ENCODE measurements around the gene VSTM2B.

Gene VSTM2B

GRCh38 chr19:29568036-29569025 is 42.5 kb downstream of the VSTM2B start:
- Mint-ChIP-seq H3K9me3 (no peaks in the 10 kb centered on the region), H3K36me3 (no peaks in the 10 kb centered on the region), H3K27ac (no peak overlapping the region), H3K27me3 (peaks cover 82% of the 10 kb centered on the region), H3K4me3 (no peak overlapping the region), H3K4me1 (no peaks in the 10 kb centered on the region)
- ATAC-seq, result no peak

- Mint-ChIP-seq H3K9me3 (no peaks in the 10 kb centered on the region), H3K4me3 (no peak overlapping the region), H3K27me3 (peaks cover 79% of the 10 kb centered on the region), H3K36me3 (no peaks in the 10 kb centered on the region), H3K27ac (no peak overlapping the region), H3K4me1 (no peaks in the 10 kb centered on the region)
- no peak for ATAC-seq
Observed at GRCh38 chr19:29569038-29569911, 43.5 kb downstream of the VSTM2B start.

- Mint-ChIP-seq H3K27me3 (peaks cover 79% of the 10 kb centered on the region), H3K4me3 (no peak overlapping the region), H3K36me3 (no peaks in the 10 kb centered on the region), H3K4me1 (peaks cover 4% of the 10 kb centered on the region), H3K27ac (no peak overlapping the region), H3K9me3 (no peaks in the 10 kb centered on the region)
- ATAC-seq, result no peak
Observed at GRCh38 chr19:29571181-29571580, 45.4 kb downstream of the VSTM2B start.

- Mint-ChIP-seq H3K27ac (no peak overlapping the region), H3K36me3 (no peaks in the 10 kb centered on the region), H3K27me3 (peaks cover 66% of the 10 kb centered on the region), H3K9me3 (no peaks in the 10 kb centered on the region), H3K4me3 (no peak overlapping the region), H3K4me1 (peaks cover 17% of the 10 kb centered on the region)
- ATAC-seq, result no peak
Observed at GRCh38 chr19:29573486-29573885, 47.7 kb downstream of the VSTM2B start.

GRCh38 chr19:29574510-29574909 is 48.7 kb downstream of the VSTM2B start:
- Mint-ChIP-seq H3K4me3 (no peak overlapping the region), H3K36me3 (no peaks in the 10 kb centered on the region), H3K27me3 (peaks cover 67% of the 10 kb centered on the region), H3K9me3 (no peaks in the 10 kb centered on the region), H3K4me1 (peaks cover 17% of the 10 kb centered on the region), H3K27ac (no peak overlapping the region)
- no peak for ATAC-seq

GRCh38 chr19:29576046-29576606 is 50.3 kb downstream of the VSTM2B start:
- H3K36me3 Mint-ChIP-seq, result no peaks in the 10 kb centered on the region
- ATAC-seq, result no peak
- no peak overlapping the region for H3K4me3 Mint-ChIP-seq
- peaks cover 17% of the 10 kb centered on the region for H3K4me1 Mint-ChIP-seq
- no peak overlapping the region for H3K27ac Mint-ChIP-seq
- H3K27me3 Mint-ChIP-seq, result peaks cover 67% of the 10 kb centered on the region
- H3K9me3 Mint-ChIP-seq, result peaks cover 3% of the 10 kb centered on the region

GRCh38 chr19:29576761-29577648 is 51.2 kb downstream of the VSTM2B start:
- peak; percentile 71 for ATAC-seq
- Mint-ChIP-seq H3K27ac (no peak overlapping the region), H3K9me3 (peaks cover 8% of the 10 kb centered on the region), H3K36me3 (no peaks in the 10 kb centered on the region), H3K4me3 (no peak overlapping the region), H3K27me3 (peaks cover 68% of the 10 kb centered on the region), H3K4me1 (peaks cover 17% of the 10 kb centered on the region)

GRCh38 chr19:29577649-29577963 is 51.8 kb downstream of the VSTM2B start:
- H3K36me3 Mint-ChIP-seq, result no peaks in the 10 kb centered on the region
- peaks cover 17% of the 10 kb centered on the region for H3K4me1 Mint-ChIP-seq
- H3K9me3 Mint-ChIP-seq, result peaks cover 8% of the 10 kb centered on the region
- H3K27me3 Mint-ChIP-seq, result peaks cover 62% of the 10 kb centered on the region
- ATAC-seq, result no peak
- no peak overlapping the region for H3K4me3 Mint-ChIP-seq
- no peak overlapping the region for H3K27ac Mint-ChIP-seq

- Mint-ChIP-seq H3K27ac (no peak overlapping the region), H3K9me3 (peaks cover 8% of the 10 kb centered on the region), H3K27me3 (peaks cover 61% of the 10 kb centered on the region), H3K36me3 (no peaks in the 10 kb centered on the region), H3K4me3 (no peak overlapping the region), H3K4me1 (peaks cover 17% of the 10 kb centered on the region)
- ATAC-seq, result no peak
Observed at GRCh38 chr19:29578349-29578748, 52.6 kb downstream of the VSTM2B start.

- Mint-ChIP-seq H3K9me3 (peaks cover 8% of the 10 kb centered on the region), H3K27me3 (peaks cover 54% of the 10 kb centered on the region), H3K27ac (no peak overlapping the region), H3K4me3 (no peak overlapping the region), H3K4me1 (peaks cover 17% of the 10 kb centered on the region), H3K36me3 (no peaks in the 10 kb centered on the region)
- ATAC-seq, result no peak
Observed at GRCh38 chr19:29579308-29579910, 53.6 kb downstream of the VSTM2B start.

GRCh38 chr19:29581398-29581797 is 55.6 kb downstream of the VSTM2B start:
- Mint-ChIP-seq H3K27ac (no peak overlapping the region), H3K9me3 (peaks cover 8% of the 10 kb centered on the region), H3K27me3 (peaks cover 43% of the 10 kb centered on the region), H3K4me1 (peaks cover 11% of the 10 kb centered on the region), H3K4me3 (no peak overlapping the region), H3K36me3 (no peaks in the 10 kb centered on the region)
- no peak for ATAC-seq

- H3K9me3 Mint-ChIP-seq, result peaks cover 8% of the 10 kb centered on the region
- H3K36me3 Mint-ChIP-seq, result no peaks in the 10 kb centered on the region
- H3K4me1 Mint-ChIP-seq, result no peaks in the 10 kb centered on the region
- no peak overlapping the region for H3K27ac Mint-ChIP-seq
- H3K27me3 Mint-ChIP-seq, result peaks cover 46% of the 10 kb centered on the region
- no peak overlapping the region for H3K4me3 Mint-ChIP-seq
- no peak for ATAC-seq
Observed at GRCh38 chr19:29583196-29583999, 57.6 kb downstream of the VSTM2B start.

- Mint-ChIP-seq H3K9me3 (peaks cover 10% of the 10 kb centered on the region), H3K36me3 (no peaks in the 10 kb centered on the region), H3K4me1 (no peaks in the 10 kb centered on the region), H3K27ac (no peak overlapping the region), H3K4me3 (no peak overlapping the region), H3K27me3 (peaks cover 34% of the 10 kb centered on the region)
- ATAC-seq, result no peak
Observed at GRCh38 chr19:29586401-29586800, 60.6 kb downstream of the VSTM2B start.
